HUES64 (cell line): ENCODE measurements around the gene AR.
"Not testable (repeated sequence)": the region's sequence is repeated elsewhere in the genome, so short reads cannot be mapped to it uniquely, and the experiment has no call there.

Experiments
- H3K27ac ChIP-seq: 2 replicates; pipeline ENCODE4 v1.7.0; 2013; ENCODE audit warnings: low read depth, low read length, inconsistent platforms
- H3K27me3 ChIP-seq: 2 replicates; pipeline ENCODE4 v1.6.1; 2013; ENCODE audit warnings: mild to moderate bottlenecking, low read length; ENCODE audit not compliant: insufficient read depth
- H3K36me3 ChIP-seq: 2 replicates; pipeline ENCODE4 v1.6.1; 2013; ENCODE audit warnings: mild to moderate bottlenecking, low read length; ENCODE audit not compliant: insufficient read depth
- H3K4me1 ChIP-seq: 2 replicates; pipeline ENCODE4 v1.6.1; 2013; ENCODE audit warnings: mild to moderate bottlenecking, low read length, moderate library complexity; ENCODE audit not compliant: insufficient read depth
- H3K4me3 ChIP-seq: 2 replicates; pipeline ENCODE4 v1.5.1; 2013; ENCODE audit warnings: mild to moderate bottlenecking, low read length, moderate library complexity
- H3K9ac ChIP-seq: 2 replicates; pipeline ENCODE4 v1.6.1; 2013; ENCODE audit warnings: mild to moderate bottlenecking, low read depth, low read length
- H3K9me3 ChIP-seq: 2 replicates; pipeline ENCODE4 v1.6.1; 2013; ENCODE audit warnings: low read depth, low read length; ENCODE audit not compliant: insufficient read depth
- WGBS: fragments of 150-250, 120-280 bp; methylation state at CpG from one replicate; pipeline ENCODE4 v1.1.7; 2013; ENCODE audit warnings: missing lambda C conversion rate; 5-methylcytosine and 5-hydroxymethylcytosine counted together

The AR gene

GRCh38 chrX:67607466-67607865 lies 63.6 kb downstream of the AR start:
- 100% methylated on average over 1 of the region's 1 CpG for WGBS
- Histone ChIP-seq H3K4me1 (peaks cover 20% of the 10 kb centered on the region; the same call in 1 of the 2 replicates), H3K27me3 (no peaks in the 10 kb centered on the region), H3K27ac (no peak overlapping the region), H3K9ac (no peak overlapping the region), H3K4me3 (no peak overlapping the region), H3K36me3 (no peaks in the 10 kb centered on the region), H3K9me3 (no peaks in the 10 kb centered on the region)

GRCh38 chrX:67610282-67610681 lies 66.5 kb downstream of the AR start:
- WGBS: no CpG with 5 or more reads among the region's 1 CpG
- H3K36me3 ChIP-seq: no peaks in the 10 kb centered on the region
- H3K4me3 ChIP-seq: no peak overlapping the region
- no peaks in the 10 kb centered on the region for H3K9me3 ChIP-seq
- peaks cover 11% of the 10 kb centered on the region; the same call in 1 of the 2 replicates for H3K4me1 ChIP-seq
- H3K27ac ChIP-seq: no peak overlapping the region
- no peaks in the 10 kb centered on the region for H3K27me3 ChIP-seq
- no peak overlapping the region for H3K9ac ChIP-seq

- Histone ChIP-seq H3K27me3 (no peaks in the 10 kb centered on the region), H3K27ac (no peak overlapping the region), H3K9me3 (no peaks in the 10 kb centered on the region), H3K4me1 (0 out of 2 replicates have a peak, but pooled peaks cover 6% of the 10 kb centered on the region), H3K36me3 (no peaks in the 10 kb centered on the region), H3K9ac (no peak overlapping the region), H3K4me3 (no peak overlapping the region)
- 77% methylated on average over 3 of the region's 3 CpGs for WGBS
Observed at GRCh38 chrX:67612231-67612630, 68.4 kb downstream of the AR start.

- H3K27ac ChIP-seq: no peak overlapping the region
Observed at GRCh38 chrX:67613366-67613765, 69.5 kb downstream of the AR start.

GRCh38 chrX:67613996-67614395 lies 70.2 kb downstream of the AR start:
- Histone ChIP-seq H3K27ac (no peak overlapping the region), H3K27me3 (no peaks in the 10 kb centered on the region), H3K9me3 (no peaks in the 10 kb centered on the region), H3K9ac (no peak overlapping the region), H3K36me3 (no peaks in the 10 kb centered on the region), H3K4me1 (0 out of 2 replicates have a peak, but pooled peaks cover 6% of the 10 kb centered on the region), H3K4me3 (no peak overlapping the region)
- 100% methylated on average over 1 of the region's 2 CpGs for WGBS

More at GRCh38 chrX:67613366-67613765, 69.5 kb downstream of the AR start:
- no peak overlapping the region for H3K9ac ChIP-seq
- no peaks in the 10 kb centered on the region for H3K9me3 ChIP-seq
- no peaks in the 10 kb centered on the region for H3K36me3 ChIP-seq
- H3K4me3 ChIP-seq: no peak overlapping the region
- no peaks in the 10 kb centered on the region for H3K27me3 ChIP-seq
- 0 out of 2 replicates have a peak, but pooled peaks cover 6% of the 10 kb centered on the region for H3K4me1 ChIP-seq

- whole genome bisulfite sequencing: no CpG with 5 or more reads among the region's 1 CpG
- no peaks in the 10 kb centered on the region for H3K27me3 ChIP-seq
- H3K4me3 ChIP-seq: no peak overlapping the region
- H3K9ac ChIP-seq: no peak overlapping the region
- H3K27ac ChIP-seq: no peak overlapping the region
- H3K9me3 ChIP-seq: no peaks in the 10 kb centered on the region
- H3K4me1 ChIP-seq: 0 out of 2 replicates have a peak, but pooled peaks cover 6% of the 10 kb centered on the region
- H3K36me3 ChIP-seq: no peaks in the 10 kb centered on the region
Observed at GRCh38 chrX:67614423-67614822, 70.6 kb downstream of the AR start.

- no peak overlapping the region for H3K9ac ChIP-seq
- H3K4me3 ChIP-seq: no peak overlapping the region
- H3K36me3 ChIP-seq: no peaks in the 10 kb centered on the region
- 76% methylated on average over 1 of the region's 1 CpG for WGBS
- no peak overlapping the region for H3K27ac ChIP-seq
- no peaks in the 10 kb centered on the region for H3K4me1 ChIP-seq
- H3K9me3 ChIP-seq: no peaks in the 10 kb centered on the region
- H3K27me3 ChIP-seq: no peaks in the 10 kb centered on the region
Observed at GRCh38 chrX:67619253-67619652, 75.4 kb downstream of the AR start.

GRCh38 chrX:67622053-67622585 lies 78.3 kb downstream of the AR start:
- no peaks in the 10 kb centered on the region for H3K4me1 ChIP-seq
- no peak overlapping the region for H3K27ac ChIP-seq
- no peaks in the 10 kb centered on the region for H3K27me3 ChIP-seq
- 97% methylated on average over 1 of the region's 2 CpGs for WGBS
- H3K4me3 ChIP-seq: no peak overlapping the region
- no peaks in the 10 kb centered on the region for H3K9me3 ChIP-seq
- no peak overlapping the region for H3K9ac ChIP-seq
- no peaks in the 10 kb centered on the region for H3K36me3 ChIP-seq

- H3K27me3 ChIP-seq: no peaks in the 10 kb centered on the region
- no peak overlapping the region for H3K4me3 ChIP-seq
- no peaks in the 10 kb centered on the region for H3K4me1 ChIP-seq
- H3K9ac ChIP-seq: no peak overlapping the region
- H3K9me3 ChIP-seq: no peaks in the 10 kb centered on the region
- no peaks in the 10 kb centered on the region for H3K36me3 ChIP-seq
- no peak overlapping the region for H3K27ac ChIP-seq
Observed at GRCh38 chrX:67624325-67624724, 80.5 kb downstream of the AR start.

GRCh38 chrX:67635424-67635823 lies 91.6 kb downstream of the AR start:
- Histone ChIP-seq H3K9ac (no peak overlapping the region), H3K9me3 (no peaks in the 10 kb centered on the region)
- WGBS: 82% methylated on average over 2 of the region's 2 CpGs

GRCh38 chrX:67636532-67636931 lies 92.7 kb downstream of the AR start:
- no peak overlapping the region for H3K4me3 ChIP-seq

More at GRCh38 chrX:67635424-67635823, 91.6 kb downstream of the AR start:
- Histone ChIP-seq H3K4me1 (peaks cover 12% of the 10 kb centered on the region), H3K36me3 (no peaks in the 10 kb centered on the region), H3K27me3 (no peaks in the 10 kb centered on the region), H3K4me3 (no peak overlapping the region), H3K27ac (no peak overlapping the region; the same call in 1 of the 2 replicates)

GRCh38 chrX:67637293-67637692 lies 93.5 kb downstream of the AR start:
- not testable (repeated sequence) for H3K9me3 ChIP-seq, H3K9ac ChIP-seq, H3K4me3 ChIP-seq, H3K36me3 ChIP-seq, H3K27ac ChIP-seq, H3K27me3 ChIP-seq
- WGBS: 98% methylated on average over 2 of the region's 3 CpGs
- peaks cover 12% of the 10 kb centered on the region for H3K4me1 ChIP-seq

More at GRCh38 chrX:67636532-67636931, 92.7 kb downstream of the AR start:
- Histone ChIP-seq H3K9ac (no peak overlapping the region), H3K27me3 (no peaks in the 10 kb centered on the region), H3K27ac (peak overlapping the region; percentile 13; the same call in 1 of the 2 replicates), H3K9me3 (no peaks in the 10 kb centered on the region), H3K4me1 (peaks cover 12% of the 10 kb centered on the region), H3K36me3 (no peaks in the 10 kb centered on the region)
